HEK293T (cell line): ENCODE measurements around the gene TM7SF2.
A peak's percentile ranks its signal among the peaks of the same experiment; 100 is the strongest.

Source experiments
- CTCF ChIA-PET: fragments of 350-600 bp; formaldehyde crosslinking; extraction: SDS; loops from one replicate; lab custom pipeline; 2021; ENCODE audit warnings: antibody characterized with exemption, inconsistent platforms; lab: Yijun Ruan, JAX
- POLR2A ChIA-PET: fragments of 350-600 bp; formaldehyde crosslinking; extraction: SDS; loops from one replicate; lab custom pipeline; 2020; ENCODE audit warnings: antibody characterized with exemption, inconsistent platforms; lab: Yijun Ruan, JAX
- DNase-seq: peaks from one replicate; pipeline ENCODE4 v3.0.0; 2012; ENCODE audit warnings: mixed read lengths; ENCODE audit errors: extremely low spot score
- ARNT ChIP-seq: fragments of 450-650 bp; IDR thresholded peaks from 2 replicates; pipeline ENCODE4 v1.6.1; 2017; ENCODE audit warnings: mild to moderate bottlenecking
- BHLHE40 ChIP-seq: fragments of 450-650 bp; IDR thresholded peaks from 2 replicates; pipeline ENCODE4 v1.6.1; 2016; ENCODE audit warnings: mild to moderate bottlenecking, moderate library complexity, borderline replicate concordance
- CTBP1 ChIP-seq: fragments of 450-650 bp; IDR thresholded peaks from 2 replicates; pipeline ENCODE4 v1.6.1; 2016; ENCODE audit warnings: borderline replicate concordance
- ELF4 ChIP-seq: fragments of 450-650 bp; IDR thresholded peaks from 2 replicates; pipeline ENCODE4 v1.6.1; 2017; ENCODE audit warnings: antibody characterized with exemption
- FOXA1 ChIP-seq: fragments of 450-650 bp; IDR thresholded peaks from 2 replicates; pipeline ENCODE4 v1.6.1; 2016; ENCODE audit warnings: mild to moderate bottlenecking
- FOXK2 ChIP-seq: fragments of 450-650 bp; IDR thresholded peaks from 2 replicates; pipeline ENCODE4 v1.6.1; 2016; ENCODE audit warnings: mild to moderate bottlenecking
- FOXM1 ChIP-seq: fragments of 450-650 bp; IDR thresholded peaks from 2 replicates; pipeline ENCODE4 v1.6.1; 2017; ENCODE audit warnings: mild to moderate bottlenecking, borderline replicate concordance
- HDGF ChIP-seq: fragments of 450-650 bp; IDR thresholded peaks from 2 replicates; pipeline ENCODE4 v1.6.1; 2017; ENCODE audit warnings: antibody characterized with exemption, borderline replicate concordance
- L3MBTL2 ChIP-seq: fragments of 450-650 bp; conservative IDR thresholded peaks from 2 replicates; pipeline ENCODE4 v1.6.1; 2016; ENCODE audit warnings: mild to moderate bottlenecking
- NFRKB ChIP-seq: fragments of 450-650 bp; IDR thresholded peaks from 2 replicates; pipeline ENCODE4 v1.6.1; 2016; ENCODE audit warnings: mild to moderate bottlenecking, moderate library complexity
- SP1 ChIP-seq: fragments of 450-650 bp; IDR thresholded peaks from 2 replicates; pipeline ENCODE4 v1.6.1; 2017
- SUZ12 ChIP-seq: fragments of 450-650 bp; IDR thresholded peaks from 2 replicates; pipeline ENCODE4 v1.6.1; 2016; ENCODE audit warnings: mild to moderate bottlenecking
- TARDBP ChIP-seq: fragments of 450-650 bp; IDR thresholded peaks from 2 replicates; pipeline ENCODE4 v1.6.1; 2016
- ZNF384 ChIP-seq: fragments of 450-650 bp; IDR thresholded peaks from 2 replicates; pipeline ENCODE4 v1.6.1; 2016
- TF ChIP-seq, protein P1 (sequence below): fragments of 450-650 bp; IDR thresholded peaks from 2 replicates; pipeline ENCODE4 v1.6.1; 2016

Gene TM7SF2

DNA sequence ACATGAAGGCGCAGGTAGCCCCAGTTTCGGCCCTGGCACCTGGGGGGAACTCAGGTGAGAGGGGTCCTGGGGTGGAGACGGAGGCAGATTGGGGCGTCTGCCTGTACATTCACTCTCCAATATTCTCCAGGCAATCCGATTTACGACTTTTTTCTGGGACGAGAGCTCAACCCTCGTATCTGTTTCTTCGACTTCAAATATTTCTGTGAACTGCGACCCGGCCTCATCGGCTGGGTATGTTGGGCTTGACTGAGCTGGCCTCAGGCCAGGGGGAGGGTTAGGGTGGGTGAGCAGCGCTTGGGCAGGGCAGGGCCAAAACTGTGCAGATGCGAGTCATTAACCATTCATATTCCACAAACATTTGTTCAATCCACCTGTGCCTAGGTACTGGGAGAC is 1.7 kb downstream of the TM7SF2 start:
- no peak for DNase-seq
- no peak for TF ChIP-seq FOXM1
- no peak for TF ChIP-seq FOXK2
- TF ChIP-seq ARNT: no peak
- TF ChIP-seq, protein P1, sequence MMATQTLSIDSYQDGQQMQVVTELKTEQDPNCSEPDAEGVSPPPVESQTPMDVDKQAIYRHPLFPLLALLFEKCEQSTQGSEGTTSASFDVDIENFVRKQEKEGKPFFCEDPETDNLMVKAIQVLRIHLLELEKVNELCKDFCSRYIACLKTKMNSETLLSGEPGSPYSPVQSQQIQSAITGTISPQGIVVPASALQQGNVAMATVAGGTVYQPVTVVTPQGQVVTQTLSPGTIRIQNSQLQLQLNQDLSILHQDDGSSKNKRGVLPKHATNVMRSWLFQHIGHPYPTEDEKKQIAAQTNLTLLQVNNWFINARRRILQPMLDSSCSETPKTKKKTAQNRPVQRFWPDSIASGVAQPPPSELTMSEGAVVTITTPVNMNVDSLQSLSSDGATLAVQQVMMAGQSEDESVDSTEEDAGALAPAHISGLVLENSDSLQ: no peak
- TF ChIP-seq SP1: no peak
- CTCF ChIA-PET: interaction anchor here (0.7 to 3.5 kb wide), 8 partner anchors 11 to 248 kb away, joined by 3 to 20 read pairs (median 5); partner anchors contain the start of genes ARL2 and CAPN1
- POLR2A ChIA-PET: interaction anchor here (1.3 to 4.2 kb wide), 3 partner anchors 9 to 149 kb away, joined by 5 to 35 read pairs (median 6); partner anchors contain the start of genes FAU, MRPL49, POLA2 and SYVN1

DNA sequence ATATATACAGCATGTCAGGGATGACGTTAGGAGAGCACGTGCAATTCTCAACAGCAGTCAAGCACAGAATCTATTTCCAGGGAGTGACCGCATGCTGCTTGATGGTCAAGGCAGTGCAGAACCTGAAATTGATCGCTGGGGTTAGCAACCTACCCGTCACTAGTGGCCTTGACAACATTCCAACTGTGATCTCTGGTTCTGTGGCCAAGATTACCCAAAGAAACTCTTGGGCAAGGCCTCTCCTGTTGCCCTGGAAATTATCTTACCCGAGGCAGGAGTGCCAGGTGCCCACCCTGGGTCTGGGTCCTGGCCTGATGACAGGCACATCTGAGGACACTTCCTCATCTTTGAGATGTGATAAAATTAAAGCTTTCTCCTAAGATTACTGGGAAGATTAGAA is 2.2 kb downstream of the TM7SF2 start:
- TF ChIP-seq HDGF: no peak
- TF ChIP-seq CTBP1: no peak
- TF ChIP-seq FOXK2: no peak
- TF ChIP-seq TARDBP: no peak
- TF ChIP-seq FOXA1: no peak
- TF ChIP-seq FOXM1: no peak
- TF ChIP-seq L3MBTL2: no peak
- TF ChIP-seq, protein P1: no peak
- no peak for TF ChIP-seq SP1
- no peak for TF ChIP-seq SUZ12
- TF ChIP-seq ARNT: no peak
- no peak for TF ChIP-seq ELF4
- no peak for TF ChIP-seq BHLHE40
- no peak for TF ChIP-seq NFRKB
- ChIA-PET POLR2A (interaction anchor here (1.3 to 4.2 kb wide), 2 partner anchors 8 to 22 kb away, joined by 6 to 35 read pairs; partner anchors contain the start of genes FAU, MRPL49 and SYVN1), CTCF (interaction anchor here (1.4 to 2.0 kb wide), 3 partner anchors 50 to 249 kb away, joined by 3 to 5 read pairs (median 4); partner anchors contain the start of gene CAPN1)
- DNase-seq: no peak

DNA sequence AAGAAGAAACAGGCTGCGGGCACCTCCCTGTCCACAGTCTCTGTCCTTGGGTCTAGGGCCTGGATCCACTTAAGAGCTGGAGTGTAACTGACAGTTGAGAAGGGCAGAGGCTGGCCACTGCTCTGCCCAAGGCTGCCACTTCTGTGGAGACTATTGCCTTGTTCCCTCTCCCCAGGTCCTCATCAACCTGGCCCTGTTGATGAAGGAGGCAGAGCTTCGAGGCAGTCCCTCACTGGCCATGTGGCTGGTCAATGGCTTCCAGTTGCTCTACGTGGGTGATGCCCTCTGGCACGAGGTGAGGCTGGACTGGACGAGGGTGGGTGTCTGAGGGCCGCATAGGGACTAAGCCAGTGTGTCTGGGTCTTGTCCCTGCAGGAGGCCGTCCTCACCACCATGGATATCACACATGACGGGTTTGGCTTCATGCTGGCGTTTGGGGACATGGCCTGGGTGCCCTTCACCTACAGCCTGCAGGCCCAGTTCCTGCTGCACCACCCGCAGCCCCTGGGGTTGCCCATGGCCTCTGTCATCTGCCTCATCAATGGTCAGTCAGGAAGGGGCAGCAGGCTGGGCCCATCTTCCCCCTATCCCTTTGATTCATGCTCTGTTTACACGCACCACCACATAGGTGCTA is 3.0 kb downstream of the TM7SF2 start:
- DNase-seq: no peak
- no peak for TF ChIP-seq L3MBTL2
- TF ChIP-seq, protein P1: no peak
- TF ChIP-seq SP1: no peak
- no peak for TF ChIP-seq HDGF
- TF ChIP-seq SUZ12: no peak
- CTCF ChIA-PET: no interaction called here
- POLR2A ChIA-PET: no interaction called here

DNA sequence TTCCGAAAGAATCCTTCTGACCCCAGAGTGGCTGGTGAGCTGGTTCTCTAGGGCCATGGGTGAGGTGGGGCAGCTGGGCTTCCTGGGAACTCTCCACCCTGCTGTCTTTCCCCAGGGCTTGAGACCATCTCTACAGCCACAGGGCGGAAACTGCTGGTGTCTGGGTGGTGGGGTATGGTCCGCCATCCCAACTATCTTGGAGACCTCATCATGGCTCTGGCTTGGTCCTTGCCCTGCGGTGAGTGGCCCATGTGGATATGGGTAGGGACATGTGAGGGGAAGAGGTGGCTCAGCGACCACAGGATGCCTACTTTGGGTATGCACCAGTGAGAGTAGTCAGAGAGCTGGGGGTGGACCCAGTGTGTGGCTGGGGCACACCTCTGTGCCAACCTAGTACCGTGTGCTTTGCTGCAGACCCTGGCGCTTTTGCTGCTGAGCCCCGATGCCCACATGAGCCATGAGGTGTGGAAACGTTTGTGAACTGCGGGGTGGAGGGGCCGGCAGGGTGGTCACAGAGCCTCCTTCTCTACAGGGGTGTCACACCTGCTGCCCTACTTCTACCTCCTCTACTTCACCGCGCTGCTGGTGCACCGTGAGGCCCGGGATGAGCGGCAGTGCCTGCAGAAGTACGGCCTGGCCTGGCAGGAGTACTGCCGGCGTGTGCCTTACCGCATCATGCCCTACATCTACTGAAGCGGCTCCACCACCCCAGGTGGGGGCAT is 3.9 kb downstream of the TM7SF2 start:
- POLR2A ChIA-PET: interaction anchor here (1.0 to 2.3 kb wide), 2 partner anchors 13 to 32 kb away, joined by 3 to 6 read pairs; no protein-coding TSS in a partner anchor
- CTCF ChIA-PET: no interaction called here
- TF ChIP-seq BHLHE40: no peak
- no peak for TF ChIP-seq L3MBTL2
- no peak for TF ChIP-seq CTBP1
- no peak for TF ChIP-seq SUZ12
- TF ChIP-seq FOXA1: no peak
- no peak for TF ChIP-seq TARDBP
- TF ChIP-seq, protein P1: no peak
- 0 out of 2 replicates have a peak, but pooled peaks have one; percentile 18 for TF ChIP-seq ELF4
- TF ChIP-seq HDGF: 0 out of 2 replicates have a peak, but pooled peaks have one; percentile 16
- TF ChIP-seq ZNF384: no peak
- no peak for TF ChIP-seq FOXK2
- TF ChIP-seq ARNT: no peak
- DNase-seq: no peak

DNA sequence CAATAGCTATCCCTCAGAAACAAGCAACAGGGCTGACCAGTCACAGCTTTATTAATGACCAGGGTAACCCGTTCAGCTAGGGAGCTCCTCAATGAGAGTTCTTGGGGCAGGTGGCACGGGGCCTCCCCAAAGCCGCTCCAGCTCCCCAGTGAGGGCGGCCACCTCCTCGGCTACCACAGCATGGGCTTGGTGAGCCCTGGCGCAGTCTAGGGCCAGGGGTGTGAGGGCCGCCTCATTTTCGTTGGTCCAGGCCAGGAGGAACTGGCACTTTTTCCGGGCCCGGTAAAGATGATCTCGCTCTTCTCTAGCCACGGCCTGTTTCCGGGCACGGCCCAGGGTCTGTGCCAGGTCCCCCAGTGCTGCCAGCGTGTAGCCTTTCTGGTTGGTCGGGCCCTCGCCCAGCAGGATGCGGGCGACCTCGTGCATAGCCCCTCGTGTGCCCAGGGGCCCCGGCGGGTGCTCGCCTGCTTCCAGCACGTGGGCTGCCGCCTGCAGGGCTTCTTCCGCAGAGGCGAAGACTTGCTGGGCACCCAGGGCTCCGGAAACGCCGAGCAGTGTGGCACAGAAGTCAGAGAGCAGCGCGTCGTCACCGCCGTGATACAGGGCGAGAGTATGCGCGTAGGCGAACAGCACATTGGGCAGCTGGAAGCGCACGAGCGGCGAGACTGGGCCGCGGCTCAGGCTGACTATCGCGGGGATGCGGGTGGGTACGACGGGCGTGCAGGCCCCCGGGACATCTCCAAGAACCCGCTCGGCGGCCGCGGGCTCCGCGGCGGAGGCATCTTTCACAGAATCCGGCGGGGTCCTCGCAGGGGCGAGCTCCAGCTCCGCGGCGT is 4.9 kb downstream of the TM7SF2 start:
- ChIA-PET CTCF (interaction anchor here (0.6 to 1.1 kb wide), 3 partner anchors 91 to 229 kb away, joined by 3 to 8 read pairs (median 4); no protein-coding TSS in a partner anchor), POLR2A (interaction anchor here (0.7 to 2.5 kb wide), 11 partner anchors 9 to 267 kb away, joined by 3 to 13 read pairs (median 3); partner anchors contain the start of genes CAPN1, POLA2, SAC3D1 and SYVN1)
- DNase-seq: no peak
- peak; percentile 94 for TF ChIP-seq L3MBTL2
- no peak for TF ChIP-seq SP1
- TF ChIP-seq TARDBP: no peak
